Esophagus squamous epithelium (tissue), 5 donors: Measurements from ENCODE around the gene PNPLA8. TPM values are rescaled to one million over a fixed set of nuclear protein-coding genes. Genes with fewer than 3 reads are reported as not detected.

Experiments
- DNase-seq: peaks from one replicate; lab custom pipeline; 2025; lab: John Stamatoyannopoulos, UW
- H3K27ac ChIP-seq, 4 donors: fragments of 200-600 bp; sonication (generic); one replicate each; pipeline ENCODE4 v1.5.1; 2016 to 2019; ENCODE audit warnings: mild to moderate bottlenecking in 1 of 4
- H3K27me3 ChIP-seq, 4 donors: fragments of 200-600 bp; sonication (generic); 1 replicate in 3 of 4; 2 replicates in 1 of 4; pipeline versions ENCODE4 v1.5.1 to v1.6.0; 2017 to 2021; ENCODE audit warnings: antibody characterized with exemption in 1 of 4
- H3K36me3 ChIP-seq, 3 donors: fragments of 200-600 bp; sonication (generic); one replicate each; pipeline ENCODE4 v1.5.1; 2016 to 2019
- H3K4me1 ChIP-seq, 3 donors: fragments of 200-600 bp; sonication (generic); one replicate each; pipeline ENCODE4 v1.5.1; 2017 to 2019
- H3K4me3 ChIP-seq, 4 donors: fragments of 200-600 bp; sonication (generic); 1 replicate in 3 of 4; 2 replicates in 1 of 4; pipeline ENCODE4 v1.5.1; 2016 to 2019; ENCODE audit warnings: mild to moderate bottlenecking in 2 of 4, moderate library complexity in 1 of 4
- H3K9me3 ChIP-seq, 3 donors: fragments of 200-600 bp; sonication (generic); one replicate each; pipeline ENCODE4 v1.5.1; 2016 to 2019
- POLR2A ChIP-seq, 4 donors: fragments of 450-650 bp; IDR thresholded peaks; one replicate each; pipeline ENCODE4 v1.6.1; 2017; ENCODE audit warnings: antibody characterized with exemption in 4 of 4, mild to moderate bottlenecking in 4 of 4, moderate library complexity in 3 of 4
- WGBS, 2 donors: methylation state at CpG; one replicate each; pipeline ENCODE4 v1.1.5; 2018; 5-methylcytosine and 5-hydroxymethylcytosine counted together
- intact Hi-C: fragments of 100-400 bp; cut with DNase I; formaldehyde crosslinking; loops from one replicate; pipeline ENCODE4 v1.15.0; 2022
- total RNA-seq, 4 donors: library from RNA; depleted of rRNA; stranded (reverse); fragments of >200 nt; gene quantifications; one replicate each; pipeline ENCODE4 v1.1.0, GENCODE V29; 2016
- TF ChIP-seq, protein P1 (sequence below), 6 experiments: fragments of 450-650 bp in 4 of 6; fragments of 200-600 bp in 2 of 6; sonication (generic) in 2 of 6; IDR thresholded peaks; one replicate each; pipeline ENCODE4 v1.5.1; 2016 to 2019; ENCODE audit warnings: antibody characterized with exemption in 6 of 6, mild to moderate bottlenecking in 4 of 6, moderate library complexity in 4 of 6
- donor health status: DM: yes; HTN: yes; CAD: no.

PNPLA8 gene
- total RNA-seq, 4 donors from 2014 or later = 15.8 to 30.7 (median 25.7) TPM

DNA sequence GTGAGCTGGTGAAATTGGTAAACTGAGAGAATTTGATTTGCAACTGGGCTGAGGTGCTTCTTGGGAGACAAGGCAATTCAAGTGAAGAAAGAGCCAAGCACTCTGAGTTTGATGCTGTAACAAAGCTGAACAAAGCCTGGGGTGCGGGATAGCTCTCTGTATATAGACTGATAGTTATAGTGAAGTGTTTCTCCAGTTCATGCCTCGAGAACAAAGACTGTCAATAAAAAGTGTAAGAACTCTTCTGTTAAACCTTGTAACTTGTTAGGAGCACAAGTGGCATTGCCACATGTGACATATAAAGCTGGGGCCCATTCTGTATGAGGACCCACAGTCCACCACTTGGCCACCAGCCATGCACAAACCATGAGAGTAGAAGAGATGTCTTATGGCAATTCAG is 11.3 kb upstream of the PNPLA8 start:
- TF ChIP-seq, protein P1, sequence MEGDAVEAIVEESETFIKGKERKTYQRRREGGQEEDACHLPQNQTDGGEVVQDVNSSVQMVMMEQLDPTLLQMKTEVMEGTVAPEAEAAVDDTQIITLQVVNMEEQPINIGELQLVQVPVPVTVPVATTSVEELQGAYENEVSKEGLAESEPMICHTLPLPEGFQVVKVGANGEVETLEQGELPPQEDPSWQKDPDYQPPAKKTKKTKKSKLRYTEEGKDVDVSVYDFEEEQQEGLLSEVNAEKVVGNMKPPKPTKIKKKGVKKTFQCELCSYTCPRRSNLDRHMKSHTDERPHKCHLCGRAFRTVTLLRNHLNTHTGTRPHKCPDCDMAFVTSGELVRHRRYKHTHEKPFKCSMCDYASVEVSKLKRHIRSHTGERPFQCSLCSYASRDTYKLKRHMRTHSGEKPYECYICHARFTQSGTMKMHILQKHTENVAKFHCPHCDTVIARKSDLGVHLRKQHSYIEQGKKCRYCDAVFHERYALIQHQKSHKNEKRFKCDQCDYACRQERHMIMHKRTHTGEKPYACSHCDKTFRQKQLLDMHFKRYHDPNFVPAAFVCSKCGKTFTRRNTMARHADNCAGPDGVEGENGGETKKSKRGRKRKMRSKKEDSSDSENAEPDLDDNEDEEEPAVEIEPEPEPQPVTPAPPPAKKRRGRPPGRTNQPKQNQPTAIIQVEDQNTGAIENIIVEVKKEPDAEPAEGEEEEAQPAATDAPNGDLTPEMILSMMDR (IDR thresholded peaks at IDR 0.05) = no peak
- no peak for TF ChIP-seq POLR2A (IDR thresholded peaks at IDR 0.05)
- no peaks in the 10 kb centered on the region for H3K36me3 ChIP-seq
- intact Hi-C loops = no loop called here
- WGBS, 2 donors = 69 to 87% methylated on average over 2 of the region's 2 CpGs
- no peak for DNase-seq
- H3K27ac ChIP-seq = no peak overlapping the region
- H3K4me1 ChIP-seq = no peaks in the 10 kb centered on the region
- H3K27me3 ChIP-seq = no peaks in the 10 kb centered on the region
- no peaks in the 10 kb centered on the region for H3K9me3 ChIP-seq
- no peak overlapping the region for H3K4me3 ChIP-seq

DNA sequence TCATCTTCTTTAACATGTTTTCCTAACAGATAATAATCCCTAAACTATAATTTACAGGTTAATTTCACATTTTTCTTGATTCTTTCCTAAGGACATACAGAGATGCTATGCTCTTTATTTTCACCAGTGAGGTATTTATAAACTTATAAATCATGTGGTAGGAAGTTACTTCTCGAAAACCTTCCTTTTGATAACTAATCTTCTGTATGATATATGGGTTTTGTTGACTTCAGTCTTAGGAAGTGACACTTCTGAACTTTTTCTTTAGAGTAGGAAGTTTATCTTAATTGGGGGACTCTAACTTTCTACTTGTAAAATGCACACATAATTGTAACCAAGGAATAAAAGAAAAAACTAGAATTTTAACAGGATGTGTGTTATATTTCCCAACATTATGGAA is 9.8 kb upstream of the PNPLA8 start:
- Histone ChIP-seq H3K27ac (no peak overlapping the region), H3K4me1 (no peaks in the 10 kb centered on the region), H3K4me3 (no peak overlapping the region), H3K36me3 (no peaks in the 10 kb centered on the region), H3K27me3 (no peaks in the 10 kb centered on the region), H3K9me3 (no peaks in the 10 kb centered on the region)
- 62 to 74% methylated on average over 1 of the region's 1 CpG for WGBS, 2 donors
- no peak for TF ChIP-seq POLR2A (IDR thresholded peaks at IDR 0.05)
- TF ChIP-seq, protein P1 (IDR thresholded peaks at IDR 0.05) = no peak
- intact Hi-C loops = no loop called here
- no peak for DNase-seq

DNA sequence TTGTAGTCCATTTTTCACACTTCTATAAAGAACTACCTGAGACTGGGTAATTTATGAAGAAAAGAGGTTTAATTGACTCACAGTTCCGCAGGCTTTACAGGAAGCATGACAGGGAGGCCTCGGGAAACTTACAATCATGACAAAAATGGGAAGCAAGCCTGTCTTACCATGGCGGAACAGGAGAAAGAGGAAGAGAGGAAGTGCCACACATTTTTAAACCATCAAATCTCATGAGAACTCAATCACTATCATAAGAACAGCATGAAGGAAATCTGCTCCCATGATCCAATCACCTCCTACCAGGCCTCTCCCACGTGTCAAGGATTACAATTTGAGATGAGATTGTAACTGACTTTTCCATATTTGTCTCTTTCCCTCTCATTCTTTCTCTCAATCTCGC is 9.3 kb upstream of the PNPLA8 start:
- Histone ChIP-seq H3K4me3 (no peak overlapping the region), H3K36me3 (no peaks in the 10 kb centered on the region), H3K27ac (no peak overlapping the region), H3K4me1 (no peaks in the 10 kb centered on the region), H3K27me3 (no peaks in the 10 kb centered on the region), H3K9me3 (no peaks in the 10 kb centered on the region)
- intact Hi-C loops = no loop called here
- no peak for DNase-seq
- WGBS, 2 donors = 78 to 81% methylated on average over 5 of the region's 5 CpGs
- TF ChIP-seq POLR2A (IDR thresholded peaks at IDR 0.05) = no peak
- TF ChIP-seq, protein P1 (IDR thresholded peaks at IDR 0.05) = no peak

DNA sequence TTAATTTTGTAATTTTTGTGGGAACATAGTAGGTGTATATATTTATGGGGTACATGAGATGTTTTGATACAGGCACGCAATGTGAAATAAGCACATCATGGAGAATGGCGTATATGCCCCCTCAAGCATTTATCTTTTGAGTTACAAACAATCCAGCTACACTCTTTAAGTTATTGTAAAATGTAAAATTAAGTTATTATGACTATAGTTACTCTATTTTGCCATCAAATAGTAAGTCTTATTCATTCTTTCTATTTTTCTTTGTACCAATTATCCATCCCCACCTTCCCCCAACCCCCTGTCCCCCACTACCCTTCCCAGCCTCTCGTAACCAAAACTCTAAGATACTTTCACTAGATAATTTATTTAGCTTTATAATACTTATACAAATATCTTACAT is 7.8 kb upstream of the PNPLA8 start:
- peaks cover 0 to 3% (median 0%) of the 10 kb centered on the region in 3 donors for H3K4me1 ChIP-seq
- no peaks in the 10 kb centered on the region for H3K9me3 ChIP-seq
- H3K27me3 ChIP-seq = no peaks in the 10 kb centered on the region
- no peaks in the 10 kb centered on the region for H3K36me3 ChIP-seq
- intact Hi-C loops = no loop called here
- WGBS, 2 donors = 92 to 96% methylated on average over 3 of the region's 3 CpGs
- no peak for DNase-seq
- H3K4me3 ChIP-seq = no peak overlapping the region
- no peak overlapping the region for H3K27ac ChIP-seq
- TF ChIP-seq, protein P1 (IDR thresholded peaks at IDR 0.05) = no peak
- no peak for TF ChIP-seq POLR2A (IDR thresholded peaks at IDR 0.05)

DNA sequence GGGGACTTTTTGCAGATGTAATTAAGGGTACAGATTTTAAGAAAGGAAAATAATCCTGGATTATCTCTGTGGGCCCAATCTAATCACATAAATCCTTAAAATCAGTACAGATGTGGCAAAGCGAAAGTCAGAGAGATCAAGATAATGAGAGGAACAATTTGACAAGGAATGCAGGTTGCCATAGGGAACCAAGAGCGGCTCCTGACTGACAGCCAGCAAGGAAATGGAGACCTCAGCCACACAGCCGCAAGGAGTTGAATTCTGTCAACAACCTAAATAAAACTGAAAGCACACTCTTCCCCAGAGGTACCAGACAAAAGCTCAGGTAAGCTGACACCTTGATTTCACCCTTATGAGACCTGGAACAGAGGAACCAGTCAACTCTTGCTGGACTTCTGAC is 3.4 kb upstream of the PNPLA8 start:
- intact Hi-C loops = no loop called here
- Histone ChIP-seq H3K9me3 (no peaks in the 10 kb centered on the region), H3K4me1 (peaks cover 0 to 35% (median 11%) of the 10 kb centered on the region in 3 donors), H3K36me3 (no peaks in the 10 kb centered on the region), H3K27me3 (no peaks in the 10 kb centered on the region), H3K4me3 (no peak overlapping the region), H3K27ac (peak overlapping the region in 1 of 4 donors; percentile 99)
- 72 to 80% methylated on average over 3 of the region's 3 CpGs for WGBS, 2 donors
- DNase-seq = no peak
- TF ChIP-seq, protein P1 (IDR thresholded peaks at IDR 0.05) = no peak
- no peak for TF ChIP-seq POLR2A (IDR thresholded peaks at IDR 0.05)
